Karpas-422 (cell line): ENCODE data around the gene FNDC5. TPM values are rescaled to one million over a fixed set of nuclear protein-coding genes. Genes with fewer than 3 reads are reported as not detected.

Experiments
- DNase-seq: peaks from one replicate; pipeline ENCODE4 v3.0.0-alpha.2; 2015
- H2AFZ ChIP-seq: fragments of 200-600 bp; sonication (generic); 2 replicates; pipeline ENCODE4 v1.6.1; 2014; ENCODE audit warnings: antibody characterized with exemption, low read length, mixed read lengths
- H3K27ac ChIP-seq: fragments of 200-600 bp; sonication (generic); 2 replicates; pipeline ENCODE4 v1.5.1; 2014; ENCODE audit warnings: mild to moderate bottlenecking, low read length, moderate library complexity
- H3K27me3 ChIP-seq: fragments of 200-600 bp; sonication (generic); 2 replicates; pipeline ENCODE4 v1.6.1; 2014; ENCODE audit warnings: low read length, mixed read lengths
- H3K36me3 ChIP-seq: fragments of 200-600 bp; sonication (generic); 2 replicates; pipeline ENCODE4 v1.6.1; 2014; ENCODE audit warnings: low read length, mixed read lengths; ENCODE audit not compliant: insufficient read depth
- H3K4me1 ChIP-seq: fragments of 200-600 bp; sonication (generic); 2 replicates; pipeline ENCODE4 v1.6.1; 2014; ENCODE audit warnings: mild to moderate bottlenecking, low read length, mixed read lengths
- H3K4me2 ChIP-seq: fragments of 200-600 bp; sonication (generic); 2 replicates; pipeline ENCODE4 v1.6.1; 2014; ENCODE audit warnings: low read length, low read depth, mild to moderate bottlenecking; ENCODE audit not compliant: poor library complexity, severe bottlenecking
- H3K4me3 ChIP-seq: fragments of 200-600 bp; sonication (generic); 2 replicates; pipeline ENCODE4 v1.5.1; 2014; ENCODE audit warnings: mild to moderate bottlenecking, antibody characterized with exemption, low read length, mixed read lengths
- H3K79me2 ChIP-seq: fragments of 200-600 bp; sonication (generic); 2 replicates; pipeline ENCODE4 v1.6.1; 2014; ENCODE audit warnings: mild to moderate bottlenecking, low read length, mixed read lengths
- H3K9ac ChIP-seq: fragments of 200-600 bp; sonication (generic); 2 replicates; pipeline ENCODE4 v1.6.0; 2014; ENCODE audit warnings: low read length
- H3K9me2 ChIP-seq: fragments of 200-600 bp; sonication (generic), shearing (Covaris generic); replicated peaks from 2 replicates; pipeline ENCODE4 v1.6.0; 2014; ENCODE audit warnings: mild to moderate bottlenecking, low read length, moderate library complexity; ENCODE audit not compliant: insufficient read depth
- H3K9me3 ChIP-seq: fragments of 300-700, 200-600 bp; sonication (generic); 2 replicates; pipeline ENCODE4 v1.6.1; 2014; ENCODE audit warnings: low read length, mixed read lengths
- H4K20me1 ChIP-seq: fragments of 200-600 bp; sonication (generic); 2 replicates; pipeline ENCODE4 v1.6.1; 2014; ENCODE audit warnings: mild to moderate bottlenecking, antibody characterized with exemption, low read length, low read depth; ENCODE audit not compliant: insufficient read depth
- total RNA-seq: library from RNA; depleted of rRNA; stranded (reverse); fragments of >200 nt; shearing (Covaris generic); gene quantifications from 2 replicates; pipeline ENCODE4 v1.2.3, GENCODE V29; 2014; ENCODE audit warnings: low replicate concordance

The FNDC5 gene
- total RNA-seq, 1 experiment from 2014 or later, result not detected

GRCh38 chr1:32860566-32860965 is 10.1 kb downstream of the FNDC5 start:
- Histone ChIP-seq H3K4me1 (no peaks in the 10 kb centered on the region), H4K20me1 (no peaks in the 10 kb centered on the region), H3K79me2 (no peaks in the 10 kb centered on the region), H3K4me3 (no peak overlapping the region), H3K4me2 (no peak overlapping the region), H3K27me3 (no peaks in the 10 kb centered on the region), H2AFZ (no peak overlapping the region), H3K36me3 (peaks cover 3% of the 10 kb centered on the region; the same call in 1 of the 2 replicates), H3K27ac (no peak overlapping the region), H3K9ac (no peak overlapping the region), H3K9me3 (no peaks in the 10 kb centered on the region), H3K9me2 (no peaks in the 10 kb centered on the region)
- no peak for DNase-seq

- DNase-seq, result no peak
- no peak overlapping the region for H3K4me3 ChIP-seq
- no peaks in the 10 kb centered on the region for H4K20me1 ChIP-seq
- H3K79me2 ChIP-seq, result no peaks in the 10 kb centered on the region
- H3K36me3 ChIP-seq, result peaks cover 3% of the 10 kb centered on the region; the same call in 1 of the 2 replicates
- no peak overlapping the region for H3K27ac ChIP-seq
- no peak overlapping the region for H3K9ac ChIP-seq
- H2AFZ ChIP-seq, result no peak overlapping the region
- H3K27me3 ChIP-seq, result no peaks in the 10 kb centered on the region
- H3K9me3 ChIP-seq, result no peaks in the 10 kb centered on the region
- H3K4me2 ChIP-seq, result no peak overlapping the region
- no peaks in the 10 kb centered on the region for H3K9me2 ChIP-seq
- no peaks in the 10 kb centered on the region for H3K4me1 ChIP-seq
Observed at GRCh38 chr1:32859915-32860314, 10.8 kb downstream of the FNDC5 start.

DNA sequence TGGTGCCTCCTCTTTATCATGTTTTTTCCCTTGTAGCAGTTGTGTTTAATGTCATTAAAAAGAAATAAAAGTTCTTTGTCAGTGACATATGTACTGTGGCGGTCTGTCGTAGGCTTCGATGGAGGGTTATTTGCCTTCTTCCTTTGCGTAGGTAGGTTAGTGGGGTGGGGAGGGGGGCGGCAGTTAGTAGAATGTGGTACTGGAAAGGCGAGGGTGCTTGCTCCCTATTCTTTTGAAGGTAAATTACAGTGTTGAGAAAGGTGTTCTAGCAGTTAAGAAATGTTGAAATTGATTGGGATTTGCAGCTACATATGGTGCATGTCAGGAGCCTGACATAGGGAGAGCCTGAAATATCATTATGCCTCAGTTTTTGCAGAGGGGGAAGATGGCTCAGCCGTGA is 11.9 kb downstream of the FNDC5 start:
- Histone ChIP-seq H3K27ac (no peak overlapping the region), H3K36me3 (peaks cover 6% of the 10 kb centered on the region; the same call in 1 of the 2 replicates), H3K27me3 (no peaks in the 10 kb centered on the region), H3K9me2 (no peaks in the 10 kb centered on the region), H3K9me3 (no peaks in the 10 kb centered on the region), H4K20me1 (no peaks in the 10 kb centered on the region), H2AFZ (no peak overlapping the region), H3K4me1 (no peaks in the 10 kb centered on the region), H3K9ac (no peak overlapping the region), H3K4me2 (no peak overlapping the region), H3K79me2 (no peaks in the 10 kb centered on the region), H3K4me3 (no peak overlapping the region)
- DNase-seq, result no peak

GRCh38 chr1:32858136-32858535 is 12.6 kb downstream of the FNDC5 start:
- no peak overlapping the region for H3K9ac ChIP-seq
- no peaks in the 10 kb centered on the region for H3K79me2 ChIP-seq
- no peak overlapping the region for H3K4me3 ChIP-seq
- peaks cover 7% of the 10 kb centered on the region; the same call in 1 of the 2 replicates for H3K36me3 ChIP-seq
- H4K20me1 ChIP-seq, result no peaks in the 10 kb centered on the region
- no peaks in the 10 kb centered on the region for H3K4me1 ChIP-seq
- H3K27me3 ChIP-seq, result no peaks in the 10 kb centered on the region
- no peak overlapping the region for H3K27ac ChIP-seq
- no peak overlapping the region for H3K4me2 ChIP-seq
- no peak for DNase-seq
- H3K9me3 ChIP-seq, result no peaks in the 10 kb centered on the region
- no peak overlapping the region for H2AFZ ChIP-seq
- no peaks in the 10 kb centered on the region for H3K9me2 ChIP-seq

DNA sequence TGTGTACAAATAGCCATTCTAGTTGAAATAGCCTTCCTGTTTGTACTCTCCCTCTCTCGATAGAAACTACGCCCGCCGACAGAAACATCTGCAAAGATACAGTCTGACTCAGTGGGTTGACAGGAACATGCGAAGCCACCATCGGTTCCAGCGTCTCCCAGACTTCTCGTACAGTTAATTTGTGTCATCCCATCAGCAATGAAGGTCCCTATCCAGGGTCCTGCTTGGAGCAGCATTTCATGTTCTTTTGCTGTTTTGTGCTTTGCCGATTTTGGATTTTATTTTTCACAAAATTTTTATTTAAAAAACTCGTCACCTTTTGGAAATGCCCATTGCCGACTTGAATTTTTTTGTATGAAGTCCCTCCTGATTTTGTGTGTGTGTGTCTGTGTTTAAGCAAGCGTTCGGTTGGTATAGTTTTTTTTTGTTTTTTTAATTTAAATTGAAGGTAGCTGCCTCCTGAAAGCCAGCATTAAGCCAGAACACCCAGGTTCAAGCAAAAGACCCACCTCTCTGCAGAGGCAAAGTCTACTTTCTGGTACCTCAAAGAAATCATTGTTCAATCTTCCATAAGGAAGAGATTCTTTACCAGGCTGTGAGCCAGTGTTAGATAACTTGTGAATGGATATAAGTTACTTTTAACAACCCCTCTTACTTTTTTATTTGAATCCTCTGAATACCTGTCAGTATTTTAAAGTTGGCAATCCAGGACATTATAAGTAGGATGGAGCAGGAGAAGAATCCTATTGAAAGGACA is 14.7 kb downstream of the FNDC5 start:
- no peaks in the 10 kb centered on the region for H3K27me3 ChIP-seq
- no peak overlapping the region for H3K27ac ChIP-seq
- DNase-seq, result no peak
- no peaks in the 10 kb centered on the region for H3K4me1 ChIP-seq
- H2AFZ ChIP-seq, result no peak overlapping the region
- H3K9me2 ChIP-seq, result no peaks in the 10 kb centered on the region
- H3K4me2 ChIP-seq, result no peak overlapping the region
- no peaks in the 10 kb centered on the region for H3K9me3 ChIP-seq
- no peaks in the 10 kb centered on the region for H4K20me1 ChIP-seq
- H3K9ac ChIP-seq, result no peak overlapping the region
- H3K79me2 ChIP-seq, result 0 out of 2 replicates have a peak, but pooled peaks cover under 1% of the 10 kb centered on the region
- peaks cover 7% of the 10 kb centered on the region; the same call in 1 of the 2 replicates for H3K36me3 ChIP-seq
- H3K4me3 ChIP-seq, result no peak overlapping the region

- Histone ChIP-seq H3K27me3 (no peaks in the 10 kb centered on the region), H3K27ac (no peak overlapping the region), H2AFZ (no peak overlapping the region), H3K9me3 (no peaks in the 10 kb centered on the region), H3K9ac (no peak overlapping the region), H3K79me2 (peaks cover 4% of the 10 kb centered on the region; the same call in 1 of the 2 replicates), H3K9me2 (no peaks in the 10 kb centered on the region), H3K36me3 (peaks cover 10% of the 10 kb centered on the region), H3K4me3 (no peak overlapping the region), H3K4me2 (no peak overlapping the region), H3K4me1 (no peaks in the 10 kb centered on the region), H4K20me1 (no peaks in the 10 kb centered on the region)
- no peak for DNase-seq
Observed at GRCh38 chr1:32848354-32849063, 22.2 kb downstream of the FNDC5 start.

DNA sequence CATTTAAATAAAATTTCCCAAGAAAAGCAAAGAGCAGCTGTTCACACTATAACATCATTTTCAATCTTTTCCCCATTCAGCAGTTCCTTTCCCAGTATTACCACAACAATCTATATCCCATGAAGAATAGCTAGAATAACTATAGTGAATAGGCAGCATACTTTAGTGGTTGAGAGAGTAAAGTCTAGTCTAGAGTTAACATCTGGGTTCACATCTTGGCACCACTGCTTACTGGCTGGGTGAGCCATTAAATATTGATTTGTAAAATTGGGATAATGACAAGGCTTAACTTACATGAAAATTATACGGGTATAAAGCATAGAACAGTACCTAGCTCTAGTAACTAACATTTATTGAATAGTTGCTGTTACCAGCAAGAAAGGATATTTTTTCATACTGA is 38.8 kb downstream of the FNDC5 start:
- Histone ChIP-seq H2AFZ (no peak overlapping the region), H3K9me2 (no peaks in the 10 kb centered on the region), H3K27ac (no peak overlapping the region), H3K4me1 (no peaks in the 10 kb centered on the region), H3K27me3 (no peaks in the 10 kb centered on the region), H3K4me2 (no peak overlapping the region), H3K9ac (no peak overlapping the region), H4K20me1 (no peaks in the 10 kb centered on the region), H3K9me3 (no peaks in the 10 kb centered on the region), H3K4me3 (no peak overlapping the region), H3K36me3 (peaks cover 64% of the 10 kb centered on the region), H3K79me2 (peaks cover 8% of the 10 kb centered on the region)
- no peak for DNase-seq

GRCh38 chr1:32830092-32830852 is 40.4 kb downstream of the FNDC5 start:
- Histone ChIP-seq H3K27ac (no peak overlapping the region), H3K9ac (no peak overlapping the region), H3K4me3 (no peak overlapping the region), H3K4me2 (no peak overlapping the region), H3K9me2 (no peaks in the 10 kb centered on the region), H3K36me3 (peaks cover 69% of the 10 kb centered on the region), H2AFZ (no peak overlapping the region), H3K27me3 (no peaks in the 10 kb centered on the region), H3K79me2 (peaks cover 16% of the 10 kb centered on the region), H3K4me1 (no peaks in the 10 kb centered on the region), H3K9me3 (no peaks in the 10 kb centered on the region), H4K20me1 (no peaks in the 10 kb centered on the region)
- no peak for DNase-seq
